ENCODE measurements around the gene CYS1.

CYS1 gene

DNA sequence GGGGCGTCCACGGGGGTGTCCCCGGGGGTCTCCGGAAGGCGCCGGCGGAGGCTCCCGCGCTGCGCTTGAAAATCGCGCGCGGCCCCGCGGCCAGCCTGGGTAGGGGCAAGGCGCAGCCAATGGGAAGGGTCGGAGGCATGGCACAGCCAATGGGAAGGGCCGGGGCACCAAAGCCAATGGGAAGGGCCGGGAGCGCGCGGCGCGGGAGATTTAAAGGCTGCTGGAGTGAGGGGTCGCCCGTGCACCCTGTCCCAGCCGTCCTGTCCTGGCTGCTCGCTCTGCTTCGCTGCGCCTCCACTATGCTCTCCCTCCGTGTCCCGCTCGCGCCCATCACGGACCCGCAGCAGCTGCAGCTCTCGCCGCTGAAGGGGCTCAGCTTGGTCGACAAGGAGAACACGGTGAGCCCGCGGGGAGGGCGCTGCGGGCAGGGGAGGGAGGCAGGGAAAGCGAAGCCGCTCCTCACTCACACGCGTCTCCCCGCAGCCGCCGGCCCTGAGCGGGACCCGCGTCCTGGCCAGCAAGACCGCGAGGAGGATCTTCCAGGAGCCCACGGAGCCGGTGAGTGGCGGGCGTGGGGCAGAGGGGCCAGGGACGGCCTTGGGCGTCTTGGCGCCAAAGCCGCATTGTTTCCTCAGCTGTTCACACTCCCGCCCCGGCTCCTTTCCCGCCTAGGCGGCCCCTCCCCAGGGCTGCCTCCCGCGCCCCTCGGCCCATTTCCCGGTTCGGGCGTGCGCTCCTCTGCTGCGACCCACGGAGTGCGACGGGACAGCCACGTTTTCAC is 42.5 kb upstream of the CYS1 start, which contains the start of gene RRM2:
Gene RRM2, plus strand, starts transcription at position 240 of the 781 bp plus-strand sequence. Its CDS starts 60 bp downstream, at position 300.
- TF ChIP-seq CTCF (IDR thresholded peaks at IDR 0.05): no peak

DNA sequence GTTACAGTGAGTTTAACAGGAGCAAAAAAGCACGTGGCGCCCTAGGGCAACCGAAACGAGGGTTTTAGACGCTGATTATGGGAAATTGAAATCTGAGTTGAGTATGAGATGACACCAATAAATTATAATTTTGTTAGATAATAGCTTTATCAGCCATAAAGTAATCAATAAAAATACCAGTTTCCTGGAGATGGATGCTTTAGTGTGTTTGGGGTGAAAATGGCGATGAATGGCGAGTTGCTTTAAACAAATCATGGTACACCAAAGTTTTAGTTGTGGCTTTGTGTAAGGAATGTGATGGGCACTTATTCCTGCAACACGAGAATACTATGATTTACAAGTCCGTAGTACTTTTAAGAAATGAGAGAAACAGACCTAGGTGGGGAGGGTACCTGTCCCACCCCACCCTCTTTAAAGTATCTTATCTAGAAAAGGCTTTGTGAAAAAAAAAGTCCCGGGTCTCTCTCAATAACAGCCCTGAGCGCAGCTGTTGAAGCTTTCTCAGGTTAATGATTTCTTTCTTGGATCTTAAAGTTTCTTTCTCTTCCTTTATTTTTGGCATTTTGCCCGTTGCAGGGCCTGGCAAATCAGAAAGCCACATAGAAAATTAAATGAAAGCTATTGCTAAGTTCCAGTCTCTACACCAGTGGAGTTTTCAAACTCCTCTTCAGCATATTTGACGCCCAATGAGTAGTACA is 40.8 kb upstream of the CYS1 start:
- TF ChIP-seq CTCF (IDR thresholded peaks at IDR 0.05): no peak

DNA sequence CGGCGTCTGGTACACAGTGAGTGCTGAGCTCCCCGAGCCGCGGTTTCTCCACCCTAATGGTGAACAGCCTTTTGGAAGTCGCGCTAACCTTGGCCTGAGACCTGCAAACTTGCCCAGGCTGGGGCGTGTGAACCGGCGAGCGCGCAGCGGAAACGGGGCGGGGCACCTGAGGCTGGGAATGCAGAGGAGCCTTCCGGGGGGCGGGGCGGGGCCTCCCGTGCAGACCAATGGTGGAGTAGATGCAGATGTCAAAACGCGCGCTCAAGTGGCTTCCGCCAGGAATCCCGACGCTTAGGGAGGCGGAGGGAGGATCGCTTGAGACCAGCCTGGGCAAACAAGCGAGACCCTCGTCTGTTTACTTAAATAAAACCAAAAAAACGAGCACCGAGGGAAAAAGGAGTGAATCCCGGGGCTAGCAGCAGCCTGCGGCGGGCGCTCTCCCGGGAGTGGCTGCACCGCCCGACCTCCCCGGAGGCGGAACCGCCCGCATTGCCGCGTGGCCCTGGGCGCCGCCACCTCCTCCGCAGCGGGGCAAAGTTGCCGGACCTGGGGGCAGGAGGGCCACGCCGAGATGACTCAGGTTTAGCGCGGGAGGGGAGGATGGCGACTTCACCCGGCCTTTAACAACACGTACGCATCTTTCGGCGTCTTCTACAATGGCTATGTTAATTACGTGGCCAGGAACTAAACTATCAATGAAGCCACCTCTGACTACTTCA is 40.1 kb upstream of the CYS1 start:
- TF ChIP-seq CTCF (IDR thresholded peaks at IDR 0.05): no peak

DNA sequence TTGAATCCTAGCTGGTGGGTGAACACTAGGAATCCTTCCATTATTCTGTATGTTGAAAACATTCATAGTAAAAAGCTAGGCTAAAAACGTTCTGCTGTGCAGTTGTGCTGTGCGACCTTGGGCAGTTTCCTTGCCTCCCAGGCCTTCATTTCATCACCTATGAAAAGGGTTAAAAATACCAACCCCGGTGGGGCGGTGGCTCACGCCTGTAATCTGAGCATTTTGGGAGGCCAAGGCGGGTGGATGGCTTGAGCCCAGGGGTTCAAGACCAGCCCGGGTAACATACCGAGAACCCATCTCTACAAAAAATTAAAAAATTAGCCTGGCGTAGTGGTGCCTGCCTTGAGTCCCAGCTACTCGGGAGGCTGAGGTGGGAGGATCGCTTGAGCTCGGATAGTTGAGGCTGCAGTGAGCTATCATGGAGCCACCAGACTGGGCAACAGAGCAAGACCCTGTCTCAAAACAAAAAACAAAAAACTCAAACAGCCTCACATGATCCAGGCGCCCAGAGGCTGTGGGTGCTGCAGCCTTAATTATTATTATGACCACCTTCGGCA is 39.5 kb upstream of the CYS1 start:
- no peak for TF ChIP-seq CTCF (IDR thresholded peaks at IDR 0.05)

DNA sequence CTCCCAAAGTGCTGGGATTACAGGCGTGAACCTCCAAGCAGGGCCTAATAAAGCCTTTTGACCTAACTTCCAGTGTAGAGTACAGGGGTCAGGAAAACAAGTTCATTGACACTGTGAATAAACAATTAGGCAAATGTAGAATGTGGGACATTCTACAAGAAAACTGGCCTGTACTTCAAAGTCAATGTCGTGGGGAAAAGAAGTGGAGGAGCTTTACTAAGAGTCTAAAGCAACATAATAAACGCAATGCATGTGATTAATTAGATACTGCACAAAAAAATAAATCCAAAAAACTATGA is 38.8 kb upstream of the CYS1 start:
- TF ChIP-seq CTCF (IDR thresholded peaks at IDR 0.05): no peak

DNA sequence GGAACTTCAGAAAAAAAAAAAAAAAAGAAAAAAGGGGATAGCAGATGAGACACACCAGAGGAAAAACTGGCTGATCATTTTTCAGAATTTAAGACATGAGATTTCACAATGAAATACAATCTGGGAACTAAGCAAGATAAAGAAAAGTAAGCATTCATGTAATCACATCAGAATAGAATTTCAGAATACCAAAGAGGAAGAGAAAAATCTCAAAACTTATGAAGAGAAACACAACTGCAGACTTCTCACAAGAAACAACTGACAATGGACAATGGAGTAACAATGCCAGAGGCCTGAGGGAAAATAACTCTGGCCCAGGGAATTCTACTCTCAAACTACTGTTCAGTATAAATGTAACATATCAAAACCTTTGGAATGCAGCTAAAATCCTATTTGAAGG is 29.1 kb upstream of the CYS1 start:
- TF ChIP-seq CTCF (IDR thresholded peaks at IDR 0.05): no peak

DNA sequence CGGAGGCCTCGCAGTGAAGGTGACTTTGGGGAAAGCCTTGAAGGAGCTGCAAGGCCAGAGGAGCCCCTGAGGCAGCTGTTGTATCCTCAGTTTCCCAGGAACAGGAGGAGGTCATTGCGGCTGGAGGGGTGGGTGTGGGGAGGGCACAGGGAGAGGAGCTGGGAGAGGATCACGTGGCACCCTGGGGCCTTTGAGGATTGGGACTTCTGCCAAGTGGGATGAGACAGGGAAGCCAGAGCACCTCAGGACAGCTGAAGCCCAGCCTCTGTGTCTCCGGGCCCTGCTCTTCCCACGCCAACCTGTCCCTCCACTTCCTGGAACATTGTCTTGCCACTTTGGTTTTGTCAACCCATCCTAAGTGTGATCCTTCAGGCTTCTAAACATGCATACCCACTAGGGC is 23.0 kb upstream of the CYS1 start:
- TF ChIP-seq CTCF (IDR thresholded peaks at IDR 0.05): no peak

Data from LNCAP (cell line).